NCI-H748 treated with DMSO at 0.1 percent for 48 hours (cell line): ENCODE measurements around the gene PTPRJ.
"Not testable (repeated sequence)": the region's sequence is repeated elsewhere in the genome, so short reads cannot be mapped to it uniquely, and the experiment has no call there.

Experiments used
- DNase-seq: peaks from one replicate; lab custom pipeline; 2025; lab: John Stamatoyannopoulos, UW

The PTPRJ gene

DNA sequence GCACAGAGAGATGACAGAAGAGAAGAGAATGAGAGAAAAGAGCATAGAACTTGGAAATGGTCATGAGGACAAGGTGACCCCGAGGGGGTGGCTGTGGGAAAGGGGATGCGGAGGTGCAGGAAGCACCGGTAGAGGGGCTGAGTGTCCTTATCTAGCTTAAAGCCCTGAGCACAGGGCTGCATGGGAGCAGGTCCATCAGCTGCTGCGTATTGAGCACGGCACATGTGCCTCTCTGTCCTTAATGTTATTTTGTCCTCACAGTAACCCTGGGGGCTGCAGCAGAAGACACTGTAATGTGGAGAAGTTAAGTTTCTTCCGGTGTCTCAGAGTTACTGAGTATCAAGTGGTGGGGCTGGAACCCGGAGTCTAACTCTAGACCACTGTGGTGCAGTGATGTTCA, 141.9 kb downstream of the PTPRJ start:
- DNase-seq: no peak

DNA sequence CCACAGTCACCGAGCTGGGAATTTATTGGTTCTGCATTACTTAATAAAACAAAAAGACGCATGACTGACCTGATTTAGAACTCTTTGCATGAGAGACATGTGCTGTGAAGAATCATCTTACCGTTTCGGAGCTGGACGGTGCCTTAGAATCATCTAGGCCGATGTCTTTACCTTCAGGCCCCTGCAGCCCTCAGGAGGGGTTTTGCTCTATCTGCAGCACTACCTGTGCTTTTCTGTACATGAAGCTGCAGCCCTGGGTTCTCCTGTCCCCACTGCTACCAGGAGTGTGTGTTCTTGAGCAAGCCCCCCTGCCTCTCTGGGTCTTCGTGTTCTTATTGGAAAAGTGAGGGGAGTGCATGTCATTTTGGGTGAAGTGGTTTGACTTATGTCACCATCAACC, 142.3 kb downstream of the PTPRJ start:
- DNase-seq: no peak

DNA sequence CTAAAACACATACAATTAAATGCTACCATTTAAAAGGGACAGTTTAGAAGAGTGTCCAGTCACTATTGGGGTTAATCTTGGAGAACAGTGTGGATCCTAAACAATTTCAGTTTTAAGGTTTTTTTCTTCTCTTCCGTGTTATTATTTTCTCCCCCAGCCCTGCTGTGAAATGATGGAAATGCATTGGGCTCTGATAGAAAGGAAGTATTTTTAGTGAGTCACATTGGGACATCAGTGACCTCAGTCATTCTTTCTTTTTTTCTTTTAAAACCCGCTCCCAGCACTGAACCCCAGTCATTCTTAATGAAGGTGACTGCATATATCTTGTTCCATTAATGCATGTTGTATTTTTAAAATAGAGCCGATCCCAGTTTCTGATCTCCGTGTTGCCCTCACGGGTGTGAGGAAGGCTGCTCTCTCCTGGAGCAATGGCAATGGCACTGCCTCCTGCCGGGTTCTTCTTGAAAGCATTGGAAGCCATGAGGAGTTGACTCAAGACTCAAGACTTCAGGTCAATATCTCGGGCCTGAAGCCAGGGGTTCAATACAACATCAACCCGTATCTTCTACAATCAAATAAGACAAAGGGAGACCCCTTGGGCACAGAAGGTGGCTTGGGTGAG, 143.0 kb downstream of the PTPRJ start:
- no peak for DNase-seq

DNA sequence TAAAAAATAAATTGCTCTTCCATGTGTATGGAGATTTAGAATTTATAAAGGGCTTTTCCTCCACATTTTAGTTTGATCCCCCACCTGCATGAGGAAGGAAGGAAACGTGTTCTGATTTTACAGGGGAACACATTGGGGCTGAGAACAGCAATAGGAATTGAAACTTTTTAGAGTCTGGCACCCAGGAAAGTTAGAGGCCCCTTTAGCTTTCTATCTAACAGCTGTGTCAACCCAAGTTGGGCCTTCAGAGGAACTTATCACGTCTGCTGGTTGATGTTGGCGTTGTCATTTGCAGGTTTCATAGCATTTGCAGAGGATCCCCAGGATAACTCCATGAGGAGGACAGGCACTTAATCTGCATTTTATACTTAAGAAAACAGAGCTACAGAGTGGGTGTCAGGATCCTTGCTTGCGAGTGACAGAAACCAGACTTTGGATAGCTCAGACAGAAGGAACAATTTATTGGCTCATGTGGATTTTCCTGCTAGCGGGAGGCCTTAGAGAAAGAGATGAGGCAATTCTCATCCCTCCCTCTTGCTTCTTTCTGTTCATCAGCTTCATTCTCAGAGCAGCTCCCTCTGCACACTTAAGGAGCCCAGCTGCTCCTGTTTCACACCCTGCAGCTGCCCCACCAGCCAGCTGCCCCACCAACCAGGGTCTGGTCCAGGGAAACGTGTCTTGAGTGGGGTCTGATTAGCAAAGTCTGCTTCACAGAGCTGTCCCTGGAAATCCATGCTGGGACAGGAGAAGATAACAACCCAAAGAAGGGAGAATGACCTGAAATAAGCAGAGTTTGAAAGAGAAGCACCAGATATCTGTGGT, 143.8 kb downstream of the PTPRJ start:
- DNase-seq: no peak

DNA sequence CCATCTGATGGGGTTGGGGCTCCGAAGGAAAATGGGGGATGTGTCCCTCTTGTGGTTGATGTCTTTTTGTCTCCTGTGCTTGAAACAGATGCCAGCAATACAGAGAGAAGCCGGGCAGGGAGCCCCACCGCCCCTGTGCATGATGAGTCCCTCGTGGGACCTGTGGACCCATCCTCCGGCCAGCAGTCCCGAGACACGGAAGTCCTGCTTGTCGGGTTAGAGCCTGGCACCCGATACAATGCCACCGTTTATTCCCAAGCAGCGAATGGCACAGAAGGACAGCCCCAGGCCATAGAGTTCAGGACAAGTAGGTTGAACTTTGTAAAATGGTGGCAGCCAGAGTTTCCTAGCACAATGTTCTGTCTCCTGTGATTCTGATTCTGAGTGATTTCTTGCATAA, 144.5 kb downstream of the PTPRJ start:
- no peak for DNase-seq

DNA sequence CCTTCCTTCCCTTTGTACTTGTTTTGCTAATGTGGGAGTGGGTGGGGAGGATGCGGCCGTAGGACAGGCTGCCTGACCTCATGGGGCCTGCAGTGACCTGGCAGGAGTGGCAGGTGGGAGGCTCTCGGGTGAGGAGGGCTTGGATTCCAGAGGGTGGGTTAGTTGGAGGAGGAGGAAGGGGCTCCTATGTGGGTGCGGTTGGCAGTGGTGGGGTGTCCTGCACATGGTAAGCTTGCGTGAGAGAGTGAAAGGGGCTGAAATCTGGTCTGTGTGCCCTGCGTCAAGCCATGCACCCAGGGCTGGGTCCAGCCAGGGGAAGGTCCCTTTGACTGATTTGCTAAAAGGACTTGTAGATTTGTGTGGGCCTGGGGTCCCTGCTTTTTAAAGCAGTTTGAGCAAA, 145.5 kb downstream of the PTPRJ start:
- no peak for DNase-seq

DNA sequence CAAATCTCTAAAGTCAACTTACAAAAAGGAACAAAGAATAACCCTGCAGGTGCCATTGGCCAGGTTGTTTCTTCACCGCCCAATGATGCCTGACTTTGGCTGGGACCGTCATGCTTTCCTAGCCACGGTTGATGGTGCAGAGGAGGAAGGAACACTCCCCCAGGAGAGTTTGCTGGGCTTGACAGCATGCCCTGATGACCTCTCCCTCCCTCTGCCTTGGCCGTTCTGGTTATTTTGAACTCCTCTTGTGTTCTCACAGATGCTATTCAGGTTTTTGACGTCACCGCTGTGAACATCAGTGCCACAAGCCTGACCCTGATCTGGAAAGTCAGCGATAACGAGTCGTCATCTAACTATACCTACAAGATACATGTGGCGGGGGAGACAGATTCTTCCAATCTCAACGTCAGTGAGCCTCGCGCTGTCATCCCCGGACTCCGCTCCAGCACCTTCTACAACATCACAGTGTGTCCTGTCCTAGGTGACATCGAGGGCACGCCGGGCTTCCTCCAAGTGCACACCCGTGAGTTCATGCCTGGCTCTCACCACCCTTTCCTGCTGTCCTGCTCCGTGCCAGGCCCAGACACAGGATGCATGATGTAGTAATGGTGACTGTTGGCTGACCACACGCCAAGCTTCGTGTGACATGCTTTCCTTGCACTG, 147.3 kb downstream of the PTPRJ start:
- DNase-seq: no peak

DNA sequence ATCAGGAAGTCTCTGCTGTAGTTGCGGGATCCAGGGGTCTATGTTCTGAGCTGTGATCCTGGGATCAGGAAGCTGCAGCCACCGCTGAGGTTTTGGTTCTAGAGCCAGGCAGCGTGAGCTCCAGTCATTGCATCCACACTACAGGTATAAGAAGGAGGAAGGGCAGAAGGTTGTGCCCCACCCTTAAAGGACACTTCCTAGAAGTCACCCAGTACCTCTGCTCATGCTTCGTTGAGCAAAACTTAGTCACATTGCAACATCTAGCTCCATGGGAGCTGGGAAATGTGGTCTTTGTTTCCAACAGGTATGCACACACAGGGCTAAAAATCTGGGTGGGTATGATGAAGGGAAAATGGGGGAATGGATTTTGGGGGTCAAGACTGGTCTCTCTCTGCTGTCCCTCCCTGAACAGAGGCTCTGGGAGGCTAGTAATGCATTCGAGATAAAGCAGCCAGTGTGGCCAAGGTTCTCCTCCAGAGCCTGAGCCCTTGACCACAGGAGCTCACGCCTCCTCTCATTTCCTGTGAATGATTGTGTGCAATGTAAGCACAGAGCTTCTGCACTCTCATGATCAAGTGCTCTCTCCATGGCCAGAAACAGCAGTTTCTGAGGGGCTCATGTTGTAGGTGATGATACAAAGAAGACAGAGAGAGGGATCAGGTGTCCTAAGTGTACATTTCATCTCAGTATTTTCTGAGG, 149.5 kb downstream of the PTPRJ start:
- no peak for DNase-seq

DNA sequence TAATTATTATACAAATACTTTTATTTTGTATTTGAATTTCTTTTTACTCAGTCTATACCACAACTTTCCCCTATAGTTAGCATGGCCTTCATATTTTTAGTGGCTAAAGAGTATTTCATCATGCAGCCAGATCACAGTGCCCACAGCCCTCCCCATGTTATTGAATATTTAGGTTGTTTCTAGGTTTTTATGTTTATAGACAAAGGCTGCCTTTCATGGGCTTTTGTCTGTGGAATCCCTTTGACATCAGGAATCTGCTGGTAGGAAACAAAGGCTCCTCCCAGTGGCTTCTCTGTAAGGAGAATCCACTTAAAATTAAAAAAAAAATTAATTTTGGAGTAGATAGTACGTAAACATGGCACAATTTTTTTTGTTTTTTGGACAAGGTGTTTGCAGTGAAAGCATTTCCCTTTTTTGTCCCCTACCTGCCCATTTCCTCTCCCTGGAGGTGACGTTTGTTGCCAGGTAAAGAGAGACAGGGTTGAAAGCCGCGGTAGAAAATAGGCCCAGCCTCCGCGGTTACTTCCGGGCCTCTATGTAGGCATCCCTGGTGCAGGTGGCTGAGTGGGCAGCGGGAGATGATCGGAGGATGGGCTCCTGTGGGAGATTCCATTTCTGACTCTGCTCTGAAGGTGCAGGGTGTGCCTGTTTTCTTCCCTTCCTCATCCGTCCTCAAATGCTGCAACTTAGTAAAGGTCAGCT, 154.0 kb downstream of the PTPRJ start:
- no peak for DNase-seq

DNA sequence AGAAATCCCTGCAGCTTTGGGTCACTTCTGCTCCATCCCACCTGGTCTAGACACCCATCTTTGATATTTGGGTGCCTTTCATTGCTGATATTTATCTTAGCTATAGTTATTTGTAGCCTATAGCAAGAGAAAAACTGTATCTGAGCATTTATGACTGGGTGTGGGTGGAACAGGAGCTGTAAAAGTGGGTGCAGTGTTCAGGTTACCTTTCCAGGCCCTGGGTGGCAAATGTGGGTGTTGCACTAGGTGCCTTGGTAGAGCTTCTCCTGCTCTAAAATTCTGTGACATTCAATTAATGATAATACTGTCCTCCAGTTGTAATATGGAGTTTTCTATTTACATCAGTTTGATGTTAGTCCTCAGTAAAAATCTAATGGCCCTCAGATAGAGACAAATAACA, 157.9 kb downstream of the PTPRJ start:
- DNase-seq: no peak

DNA sequence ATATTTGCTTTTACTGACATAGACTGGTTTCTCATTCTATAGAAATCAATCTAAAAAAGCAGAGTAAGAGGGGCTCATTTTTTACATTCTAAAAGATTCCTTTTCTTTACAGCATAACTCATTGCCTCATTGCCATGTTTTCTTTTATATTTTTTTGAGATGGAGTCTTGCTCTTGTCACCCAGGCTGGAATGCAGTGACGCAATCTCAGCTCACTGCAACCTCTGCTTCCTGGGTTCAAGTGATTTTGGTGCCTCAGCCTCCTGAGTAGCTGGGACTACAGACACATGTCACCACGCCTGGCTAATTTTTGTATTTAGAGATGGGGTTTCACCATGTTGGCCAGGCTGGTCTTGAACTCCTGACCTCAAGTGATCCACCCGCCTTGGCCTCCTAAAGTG, 159.5 kb downstream of the PTPRJ start:
- not testable (repeated sequence) for DNase-seq

DNA sequence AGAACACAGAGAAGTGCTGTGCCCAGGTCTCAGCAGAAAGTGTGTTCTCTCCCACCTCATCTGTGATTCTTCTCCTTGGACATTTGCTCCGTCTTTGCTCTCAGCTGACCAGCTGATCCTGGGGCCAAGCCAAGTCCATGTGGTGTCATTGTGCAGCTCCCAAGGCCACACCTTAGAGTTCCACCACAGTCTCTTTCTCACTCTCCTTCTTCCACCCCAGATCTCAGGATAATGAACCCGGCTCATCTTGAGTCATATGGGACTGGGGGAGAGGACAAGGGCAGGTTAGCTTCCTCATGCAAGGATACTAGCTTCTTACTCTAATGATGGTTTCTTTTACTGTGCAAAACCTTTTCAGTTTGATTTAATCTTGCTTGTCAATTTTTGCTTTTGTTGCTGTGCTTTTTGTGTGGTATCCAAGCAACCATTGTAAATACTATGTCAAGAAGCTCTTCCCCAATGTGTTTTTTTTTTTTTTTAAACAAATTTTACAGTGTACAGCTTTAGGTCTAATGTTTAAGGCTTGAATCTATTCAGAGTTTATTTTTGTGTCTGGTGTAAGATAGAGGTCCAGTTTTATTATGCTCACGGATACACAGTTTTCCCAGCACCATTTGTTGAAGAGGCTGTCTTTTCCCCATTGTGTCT, 161.2 kb downstream of the PTPRJ start:
- DNase-seq: no peak

DNA sequence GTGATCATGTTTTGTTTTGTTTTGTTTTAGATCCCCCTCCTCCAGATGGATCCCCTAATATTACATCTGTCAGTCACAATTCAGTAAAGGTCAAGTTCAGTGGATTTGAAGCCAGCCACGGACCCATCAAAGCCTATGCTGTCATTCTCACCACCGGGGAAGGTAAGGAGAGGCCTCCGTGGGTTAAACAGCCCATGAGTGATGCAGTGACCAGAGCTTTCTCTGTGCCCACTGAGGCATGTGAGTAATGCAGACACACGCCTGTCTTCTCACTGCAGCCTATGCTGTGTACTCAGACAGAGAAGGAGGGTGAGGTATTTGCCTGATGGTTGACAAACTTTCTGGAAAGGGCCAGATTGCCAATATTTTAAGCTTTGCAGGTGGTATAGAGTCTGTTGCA, 162.5 kb downstream of the PTPRJ start:
- no peak for DNase-seq

DNA sequence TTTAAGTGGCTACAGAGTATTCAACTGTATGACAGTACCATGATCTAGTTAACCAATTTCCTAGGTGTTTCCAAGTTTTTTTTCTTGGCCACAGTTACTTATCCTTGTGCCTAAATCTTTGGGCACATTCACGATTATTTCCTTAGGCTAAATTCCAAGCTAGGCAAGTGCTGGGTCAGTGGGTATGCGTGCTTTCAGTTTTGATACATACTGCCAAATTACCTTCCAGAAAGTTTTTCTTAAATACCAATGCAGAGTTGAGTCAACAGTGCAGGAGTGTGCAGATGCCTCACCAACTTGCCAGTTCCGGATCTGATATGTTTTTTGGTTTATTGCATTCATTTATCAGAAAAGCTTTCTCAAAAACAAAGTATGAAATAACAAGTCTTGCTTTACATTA, 168.4 kb downstream of the PTPRJ start:
- no peak for DNase-seq

DNA sequence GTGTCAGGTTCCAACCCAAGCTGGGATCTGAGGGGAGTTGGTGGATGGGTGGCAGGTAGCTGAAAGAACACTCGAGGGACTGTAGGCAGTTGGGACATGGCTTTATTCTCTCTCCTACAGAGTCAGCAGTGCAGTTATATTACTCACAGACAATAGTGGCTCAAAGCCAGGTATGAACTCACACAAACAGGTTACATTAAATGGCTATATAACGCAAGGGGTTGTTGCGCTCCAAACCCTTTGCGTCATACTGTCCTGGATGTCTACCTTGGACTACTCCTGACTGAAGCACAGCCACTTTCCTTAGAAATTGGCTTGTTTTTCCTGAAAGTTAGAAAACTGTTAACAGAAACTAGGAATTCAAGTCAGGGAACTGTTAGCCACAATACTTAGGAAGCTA, 169.9 kb downstream of the PTPRJ start:
- DNase-seq: no peak

DNA sequence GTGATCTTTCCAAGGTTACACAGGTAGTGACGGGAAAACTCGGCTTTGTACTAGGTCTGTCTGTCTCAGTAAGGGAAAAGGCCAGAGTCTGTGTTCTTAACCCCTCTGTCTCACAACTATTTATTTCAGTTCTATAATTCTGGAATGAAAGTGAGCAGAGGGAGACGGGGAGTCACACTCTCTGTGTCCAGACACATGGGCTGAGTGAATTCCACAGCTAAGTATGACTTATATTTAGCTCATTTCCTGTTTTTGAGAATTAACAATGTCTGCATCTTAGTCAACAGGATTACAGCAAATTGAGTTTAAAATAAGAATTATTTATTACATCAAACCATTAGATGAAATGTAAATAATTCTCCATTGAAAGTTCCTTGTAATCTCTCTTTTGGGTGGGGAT, 173.8 kb downstream of the PTPRJ start:
- DNase-seq: no peak

DNA sequence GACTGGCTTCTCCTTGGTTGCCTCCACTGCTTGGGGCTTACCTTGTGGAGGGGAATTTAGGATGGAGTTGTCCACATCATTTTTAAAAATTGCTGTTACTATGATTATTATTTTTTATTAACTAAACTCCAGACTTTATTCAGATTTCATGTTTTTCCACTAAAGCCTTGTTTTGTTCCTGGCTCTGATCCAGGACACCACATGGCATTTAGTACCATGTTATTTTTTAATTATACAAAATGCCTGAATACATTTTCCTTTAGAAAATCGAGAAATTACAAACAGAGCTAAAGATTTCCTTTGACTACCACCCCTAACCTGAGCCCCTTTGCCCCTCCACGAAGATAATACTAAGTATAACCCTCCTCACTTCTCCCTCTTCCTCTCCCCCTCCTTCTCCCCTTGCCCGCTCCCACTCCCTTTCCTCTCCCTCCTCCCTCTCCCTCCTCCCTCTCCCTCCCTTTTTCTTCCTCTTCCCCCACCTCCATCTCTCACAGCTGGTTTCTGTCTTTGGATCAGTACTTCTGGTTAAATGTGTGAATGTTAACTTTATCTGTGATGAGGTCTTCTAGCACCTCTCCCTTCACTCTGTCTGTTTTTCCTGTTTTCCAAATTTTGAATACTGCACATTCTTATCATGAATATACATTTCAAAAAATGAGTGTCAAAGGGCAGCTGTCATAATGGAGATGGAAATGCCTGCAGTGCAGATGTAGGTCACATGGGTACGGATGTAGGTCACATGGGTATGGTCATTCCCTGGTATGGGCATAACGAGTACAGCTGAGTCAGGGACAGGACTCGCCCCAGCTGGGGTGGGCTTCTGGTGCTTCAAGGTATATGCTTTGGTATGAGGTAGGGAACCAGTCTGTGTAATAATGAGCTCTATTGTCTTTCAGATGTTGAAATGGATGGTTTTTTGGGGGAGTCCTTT, 181.9 kb downstream of the PTPRJ start:
- DNase-seq: no peak

DNA sequence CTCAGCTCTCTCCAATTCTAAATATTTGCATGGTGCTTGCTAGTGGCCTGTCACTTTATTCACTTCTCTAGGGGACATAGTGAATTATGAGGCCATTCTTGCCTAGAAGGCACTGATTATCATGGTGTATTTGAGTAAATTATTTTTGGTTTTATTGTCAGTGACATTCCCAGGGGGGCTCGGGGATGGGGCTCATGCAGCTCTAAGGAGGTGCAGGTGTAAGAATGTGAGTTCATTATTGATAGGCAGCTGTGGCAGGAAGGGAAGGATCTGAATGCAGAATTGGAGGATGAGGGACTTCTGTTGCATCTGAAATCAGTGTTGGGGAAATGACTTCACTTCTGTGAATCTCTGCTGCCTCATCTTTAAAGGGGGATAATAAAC, 182.5 kb downstream of the PTPRJ start:
- DNase-seq: no peak

DNA sequence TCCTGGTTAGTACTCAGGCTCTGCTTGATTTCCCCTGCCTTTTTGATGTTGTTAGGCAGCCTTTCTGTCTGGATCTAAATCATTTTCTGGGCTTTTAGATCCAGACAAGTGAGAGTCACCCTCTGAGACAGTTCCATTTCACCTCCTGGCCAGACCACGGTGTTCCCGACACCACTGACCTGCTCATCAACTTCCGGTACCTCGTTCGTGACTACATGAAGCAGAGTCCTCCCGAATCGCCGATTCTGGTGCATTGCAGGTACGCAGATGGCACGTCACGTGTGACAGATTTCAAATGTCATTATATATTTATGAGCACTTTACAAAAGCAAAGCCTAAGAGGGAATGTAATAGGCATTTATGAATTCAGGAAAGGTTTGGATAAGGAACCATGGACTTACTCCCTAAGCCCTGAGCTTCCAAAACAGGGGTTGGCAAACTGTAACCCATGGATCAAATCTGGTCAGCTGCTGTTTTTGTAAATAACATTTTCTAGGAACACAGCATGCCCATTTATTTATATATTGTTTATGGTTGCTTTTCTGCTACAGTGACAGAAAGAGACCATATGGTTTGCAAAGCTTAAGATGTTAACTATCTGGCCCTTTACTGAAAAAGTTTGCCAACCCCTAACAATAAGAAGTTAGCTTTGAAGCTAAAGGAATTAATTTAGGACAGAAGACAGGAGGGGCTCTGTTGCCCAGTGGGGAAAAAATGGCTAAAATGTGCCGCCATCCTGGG, 183.2 kb downstream of the PTPRJ start:
- no peak for DNase-seq

DNA sequence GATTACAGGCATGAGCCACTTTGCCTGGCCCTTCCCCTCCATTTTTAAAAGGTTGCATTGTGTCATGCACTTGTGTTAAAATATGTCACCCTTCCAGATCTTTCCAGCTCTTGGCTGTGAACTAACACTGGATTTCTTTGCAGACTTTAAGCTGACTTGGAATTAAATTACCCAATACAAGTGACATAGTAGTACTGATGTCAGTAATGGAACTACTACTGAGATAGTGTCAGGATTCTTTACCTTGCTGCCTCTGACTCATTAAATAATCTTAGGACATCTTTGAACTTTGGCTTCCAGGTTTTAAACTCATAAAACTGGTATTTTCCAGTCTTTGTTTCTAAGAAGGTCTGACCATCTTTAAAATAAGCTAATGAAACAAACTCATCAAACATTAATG, 184.5 kb downstream of the PTPRJ start:
- DNase-seq: no peak
